Measurements from ENCODE around the gene USP17L12.
"Not testable (repeated sequence)": the region's sequence is repeated elsewhere in the genome, so short reads cannot be mapped to it uniquely, and the experiment has no call there.

The USP17L12 gene

GRCh38 chr4:9219852-9220251 lies at the start of gene USP17L12:
USP17L12 (plus strand) TSS chr4:9220152; CDS start chr4:9220152, 0 bp downstream.
- not testable (repeated sequence) for DNase-seq (ENCODE audit: low read depth); H3K4me3 ChIP-seq (ENCODE audit: low read length)

- DNase-seq (ENCODE audit: low read depth): not testable (repeated sequence)
Measured at GRCh38 chr4:9210357-9210756, 9.6 kb upstream of the USP17L12 start, which contains the start of gene USP17L10. USP17L10 (plus strand) TSS chr4:9210657; CDS start chr4:9210657, 0 bp downstream.

GRCh38 chr4:9214701-9215100 lies 5.3 kb upstream of the USP17L12 start:
- not testable (repeated sequence) for DNase-seq (ENCODE audit: low read depth)

More at GRCh38 chr4:9210357-9210756, 9.6 kb upstream of the USP17L12 start, which contains the start of gene USP17L10:
- not testable (repeated sequence) for H3K4me3 ChIP-seq (ENCODE audit: low read length)

DNA sequence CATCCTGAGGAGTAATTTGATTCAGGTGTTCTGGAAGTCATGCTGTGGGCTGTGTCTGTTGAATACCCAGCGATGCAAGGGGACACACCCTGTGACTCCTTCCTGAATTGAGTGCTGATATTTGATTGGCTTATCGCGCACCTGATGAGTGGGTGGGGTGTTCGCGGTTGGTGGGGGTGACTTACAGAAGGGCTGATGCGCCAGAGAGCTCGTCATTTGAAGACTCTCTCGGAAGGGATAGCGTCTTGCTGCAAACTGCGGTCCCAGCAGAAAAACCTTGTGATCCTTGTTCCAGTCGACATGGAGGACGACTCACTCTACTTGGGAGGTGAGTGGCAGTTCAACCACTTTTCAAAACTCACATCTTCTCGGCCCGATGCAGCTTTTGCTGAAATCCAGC lies 4.8 kb upstream of the USP17L12 start, which contains the start of gene USP17L11:
TSS of gene USP17L11 (plus strand) at position 301 of the 400 bp plus-strand sequence. CDS start at position 301, 0 bp downstream.
- DNase-seq (ENCODE audit: low read depth); H3K4me3 ChIP-seq (ENCODE audit: low read length): not testable (repeated sequence)

More at GRCh38 chr4:9214701-9215100, 5.3 kb upstream of the USP17L12 start:
- H3K4me3 ChIP-seq (ENCODE audit: low read length): not testable (repeated sequence)

DNA sequence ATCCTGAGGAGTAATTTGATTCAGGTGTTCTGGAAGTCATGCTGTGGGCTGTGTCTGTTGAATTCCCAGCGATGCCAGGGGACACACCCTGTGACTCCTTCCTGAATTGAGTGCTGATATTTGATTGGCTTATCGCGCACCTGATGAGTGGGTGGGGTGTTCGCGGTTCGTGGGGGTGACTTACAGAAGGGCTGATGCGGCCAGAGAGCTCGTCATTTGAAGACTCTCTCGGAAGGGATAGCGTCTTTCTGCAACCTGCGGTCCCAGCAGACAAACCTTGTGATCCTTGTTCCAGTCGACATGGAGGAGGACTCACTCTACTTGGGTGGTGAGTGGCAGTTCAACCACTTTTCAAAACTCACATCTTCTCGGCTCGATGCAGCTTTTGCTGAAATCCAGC lies 4.6 kb downstream of the USP17L12 start, which contains the start of gene USP17L13:
TSS of gene USP17L13 (plus strand) at position 301 of the 400 bp plus-strand sequence. CDS start at position 301, 0 bp downstream.
- DNase-seq (ENCODE audit: low read depth); H3K4me3 ChIP-seq (ENCODE audit: low read length): not testable (repeated sequence)

- DNase-seq (ENCODE audit: low read depth); H3K4me3 ChIP-seq (ENCODE audit: low read length): not testable (repeated sequence)
Measured at GRCh38 chr4:9230249-9230648, 10.3 kb downstream of the USP17L12 start.

GRCh38 chr4:9234085-9234484 lies 14.1 kb downstream of the USP17L12 start, which contains the start of gene USP17L15:
USP17L15 (plus strand) TSS chr4:9234385; CDS start chr4:9234385, 0 bp downstream.
- DNase-seq (ENCODE audit: low read depth): not testable (repeated sequence)

GRCh38 chr4:9238461-9238860 lies 18.5 kb downstream of the USP17L12 start:
- DNase-seq (ENCODE audit: low read depth): peak; percentile 1

More at GRCh38 chr4:9234085-9234484, 14.1 kb downstream of the USP17L12 start, which contains the start of gene USP17L15:
- not testable (repeated sequence) for H3K4me3 ChIP-seq (ENCODE audit: low read length)

DNA sequence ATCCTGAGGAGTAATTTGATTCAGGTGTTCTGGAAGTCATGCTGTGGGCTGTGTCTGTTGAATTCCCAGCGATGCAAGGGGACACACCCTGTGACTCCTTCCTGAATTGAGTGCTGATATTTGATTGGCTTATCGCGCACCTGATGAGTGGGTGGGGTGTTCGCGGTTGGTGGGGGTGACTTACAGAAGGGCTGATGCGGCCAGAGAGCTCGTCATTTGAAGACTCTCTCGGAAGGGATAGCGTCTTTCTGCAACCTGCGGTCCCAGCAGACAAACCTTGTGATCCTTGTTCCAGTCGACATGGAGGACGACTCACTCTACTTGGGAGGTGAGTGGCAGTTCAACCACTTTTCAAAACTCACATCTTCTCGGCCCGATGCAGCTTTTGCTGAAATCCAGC lies 23.6 kb downstream of the USP17L12 start, which contains the start of gene USP17L17:
TSS of gene USP17L17 (plus strand) at position 301 of the 400 bp plus-strand sequence. CDS start at position 301, 0 bp downstream.
- not testable (repeated sequence) for H3K4me3 ChIP-seq (ENCODE audit: low read length); DNase-seq (ENCODE audit: low read depth)

More at GRCh38 chr4:9238461-9238860, 18.5 kb downstream of the USP17L12 start:
- H3K4me3 ChIP-seq (ENCODE audit: low read length): not testable (repeated sequence)

- not testable (repeated sequence) for H3K4me3 ChIP-seq (ENCODE audit: low read length); DNase-seq (ENCODE audit: low read depth)
Measured at GRCh38 chr4:9247953-9248680, 28.2 kb downstream of the USP17L12 start, which contains the start of gene USP17L18. USP17L18 (plus strand) TSS chr4:9248630; CDS start chr4:9248630, 0 bp downstream.

- not testable (repeated sequence) for DNase-seq (ENCODE audit: low read depth); H3K4me3 ChIP-seq (ENCODE audit: low read length)
Measured at GRCh38 chr4:9253078-9253477, 33.1 kb downstream of the USP17L12 start, which contains the start of gene USP17L19. USP17L19 (plus strand) TSS chr4:9253378; CDS start chr4:9253378, 0 bp downstream.

GRCh38 chr4:9257824-9258223 lies 37.9 kb downstream of the USP17L12 start, which contains the start of gene USP17L20:
USP17L20 (plus strand) TSS chr4:9258124; CDS start chr4:9258124, 0 bp downstream.
- not testable (repeated sequence) for H3K4me3 ChIP-seq (ENCODE audit: low read length); DNase-seq (ENCODE audit: low read depth)

DNA sequence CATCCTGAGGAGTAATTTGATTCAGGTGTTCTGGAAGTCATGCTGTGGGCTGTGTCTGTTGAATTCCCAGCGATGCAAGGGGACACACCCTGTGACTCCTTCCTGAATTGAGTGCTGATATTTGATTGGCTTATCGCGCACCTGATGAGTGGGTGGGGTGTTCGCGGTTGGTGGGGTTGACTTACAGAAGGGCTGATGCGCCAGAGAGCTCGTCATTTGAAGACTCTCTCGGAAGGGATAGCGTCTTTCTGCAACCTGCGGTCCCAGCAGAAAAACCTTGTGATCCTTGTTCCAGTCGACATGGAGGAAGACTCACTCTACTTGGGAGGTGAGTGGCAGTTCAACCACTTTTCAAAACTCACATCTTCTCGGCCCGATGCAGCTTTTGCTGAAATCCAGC lies 42.6 kb downstream of the USP17L12 start, which contains the start of gene USP17L21:
TSS of gene USP17L21 (plus strand) at position 301 of the 400 bp plus-strand sequence. CDS start at position 301, 0 bp downstream.
- not testable (repeated sequence) for DNase-seq (ENCODE audit: low read depth); H3K4me3 ChIP-seq (ENCODE audit: low read length)

- not testable (repeated sequence) for H3K4me3 ChIP-seq (ENCODE audit: low read length); DNase-seq (ENCODE audit: low read depth)
Measured at GRCh38 chr4:9267319-9267718, 47.4 kb downstream of the USP17L12 start, which contains the start of gene USP17L22. USP17L22 (plus strand) TSS chr4:9267619; CDS start chr4:9267619, 0 bp downstream.
